HG03196 (cell line): Measurements from ENCODE around the gene SIX1.

Experiments
- ATAC-seq: cut with Tn5 transposase; IDR thresholded peaks from one replicate; pipeline ENCODE4 v1.9.1; 2021; ENCODE audit not compliant: unreplicated experiment

Gene SIX1

DNA sequence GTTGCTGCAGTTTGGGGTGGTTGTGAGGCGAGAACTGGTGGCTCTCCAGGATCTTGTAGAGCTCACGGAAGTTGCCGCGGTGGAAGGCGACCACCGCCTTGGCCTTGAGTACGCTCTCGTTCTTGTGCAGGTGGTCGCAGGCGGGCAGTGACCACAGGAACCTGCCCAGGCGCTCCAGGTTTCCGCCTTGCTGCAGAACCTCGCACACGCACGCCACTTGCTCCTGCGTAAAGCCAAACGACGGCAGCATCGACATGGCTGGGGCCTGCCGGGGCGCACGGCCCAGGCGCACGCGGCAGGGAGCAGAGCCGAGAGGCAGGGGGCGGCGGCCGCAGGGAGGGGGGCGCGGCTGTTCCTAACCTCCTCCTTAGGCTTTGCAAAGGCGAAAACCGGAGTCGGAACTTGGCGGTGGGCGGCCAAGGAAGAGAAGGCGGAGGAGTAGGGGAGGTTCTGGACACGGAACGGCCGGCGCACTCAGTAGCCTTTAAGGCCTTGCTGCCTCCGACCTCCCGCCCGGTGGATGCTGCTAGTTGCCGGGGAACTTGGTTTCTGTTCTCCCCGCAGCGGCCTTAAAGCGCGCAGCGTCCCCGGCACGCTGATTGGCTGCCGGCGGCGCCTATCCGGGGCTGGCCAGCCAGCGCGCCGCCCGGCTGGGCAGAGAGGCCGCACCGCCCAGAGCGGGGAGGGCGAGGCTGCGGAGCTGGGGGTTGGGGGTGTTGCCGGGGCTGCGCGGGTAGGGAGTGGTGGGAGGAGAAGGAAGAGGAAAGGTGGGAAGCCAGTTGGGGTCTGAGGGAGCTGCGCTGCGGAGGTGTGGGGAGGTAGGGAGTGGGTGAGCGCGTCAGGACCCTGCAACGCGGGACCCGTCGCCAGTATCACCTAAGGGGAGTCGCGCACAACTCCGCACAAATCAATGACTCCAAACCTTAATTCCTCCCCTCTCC, at the start of gene SIX1:
Gene SIX1, minus strand, starts transcription at position 544 of the 941 bp plus-strand sequence. Its CDS starts 288 bp downstream, at position 256.
- no peak for ATAC-seq

DNA sequence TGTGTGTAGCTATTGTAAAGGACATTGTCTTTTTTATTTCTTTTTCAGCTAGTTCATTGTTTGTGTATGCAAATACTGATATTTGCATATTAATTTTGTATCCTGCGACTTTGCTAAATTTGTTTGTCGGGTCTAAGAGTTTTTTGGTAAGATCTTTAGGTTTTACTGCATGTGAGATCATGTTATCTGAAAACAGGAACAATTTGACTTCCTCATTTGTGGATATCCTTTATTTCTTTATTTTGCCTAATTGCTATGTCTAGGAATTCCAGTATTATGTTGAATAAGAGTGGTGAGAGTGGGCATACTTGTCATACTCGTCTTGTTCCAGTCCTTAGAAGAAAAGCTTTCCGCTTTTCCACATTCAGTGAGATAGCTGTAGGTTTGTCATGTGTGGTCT, 46.0 kb upstream of the SIX1 start:
- ATAC-seq: no peak

DNA sequence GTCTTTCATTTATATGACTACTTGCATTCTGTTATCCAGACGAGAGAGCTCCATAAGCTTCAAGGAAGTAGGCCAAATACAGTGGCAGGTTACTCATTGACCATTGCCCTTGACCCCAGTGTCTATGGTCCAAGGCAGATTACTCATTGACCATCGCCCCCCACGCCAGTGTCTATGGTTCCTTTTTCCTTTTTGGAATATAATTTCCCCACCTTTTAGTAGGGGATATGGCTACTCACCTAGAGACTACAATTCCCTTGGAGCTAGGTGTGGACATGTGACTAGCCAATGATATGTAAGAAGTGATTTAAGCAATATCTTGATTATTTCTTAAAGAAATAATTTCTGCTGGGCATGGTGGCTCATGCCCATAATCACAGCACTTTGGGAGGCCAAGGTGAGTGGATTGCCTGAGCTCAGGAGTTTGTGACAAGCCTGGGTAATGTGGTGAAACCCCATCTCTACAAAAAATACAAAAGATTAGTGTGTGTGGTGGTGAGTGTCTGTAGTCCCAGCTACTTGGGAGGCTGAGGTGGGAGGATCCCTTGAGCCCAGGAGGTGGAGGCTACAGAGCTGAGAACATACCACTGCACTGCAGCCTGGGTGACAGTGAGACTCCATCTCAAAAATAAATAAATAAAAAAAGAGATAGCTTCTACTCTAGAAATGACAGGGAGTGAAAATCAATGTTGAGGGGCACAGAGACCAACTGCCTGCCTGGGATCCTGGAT, 42.3 kb upstream of the SIX1 start:
- no peak for ATAC-seq

DNA sequence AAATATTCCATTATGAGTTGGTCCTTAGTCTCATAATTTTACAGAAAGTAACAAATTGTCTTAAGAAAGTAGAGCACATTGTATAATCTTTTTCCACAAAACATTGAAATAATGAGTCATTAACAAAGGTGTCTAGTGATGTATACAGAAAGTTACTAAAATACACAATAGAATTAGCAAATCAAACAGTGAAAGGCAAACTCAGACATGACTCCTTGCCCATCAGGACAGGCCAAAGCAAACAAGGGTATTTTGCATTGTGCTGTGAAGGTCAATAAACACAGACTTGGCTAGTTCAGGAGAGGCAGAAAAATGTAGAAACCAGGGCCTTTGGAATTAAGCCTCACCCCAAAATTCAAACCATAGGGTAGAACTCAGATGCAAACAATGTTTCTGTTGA, 37.6 kb upstream of the SIX1 start:
- ATAC-seq: no peak

DNA sequence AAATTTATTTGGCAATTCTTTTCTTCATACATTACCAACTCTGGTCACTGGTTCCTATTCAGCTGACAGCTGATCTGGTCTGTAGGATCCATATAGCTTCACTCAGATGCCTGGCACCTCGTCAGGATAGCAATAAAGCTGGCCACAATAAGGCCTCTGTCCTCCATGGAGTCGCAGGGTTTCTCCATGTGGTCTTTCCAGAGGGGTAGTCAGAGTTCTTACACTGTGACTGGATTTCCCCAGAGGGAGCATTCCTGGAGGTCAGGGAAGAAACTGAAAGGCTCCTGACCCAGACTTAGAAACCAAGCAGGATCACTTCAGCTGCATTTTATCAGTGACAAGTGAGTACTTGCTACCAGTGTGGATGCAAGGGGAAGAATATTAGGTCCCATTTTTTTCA, 34.9 kb upstream of the SIX1 start:
- ATAC-seq: no peak

DNA sequence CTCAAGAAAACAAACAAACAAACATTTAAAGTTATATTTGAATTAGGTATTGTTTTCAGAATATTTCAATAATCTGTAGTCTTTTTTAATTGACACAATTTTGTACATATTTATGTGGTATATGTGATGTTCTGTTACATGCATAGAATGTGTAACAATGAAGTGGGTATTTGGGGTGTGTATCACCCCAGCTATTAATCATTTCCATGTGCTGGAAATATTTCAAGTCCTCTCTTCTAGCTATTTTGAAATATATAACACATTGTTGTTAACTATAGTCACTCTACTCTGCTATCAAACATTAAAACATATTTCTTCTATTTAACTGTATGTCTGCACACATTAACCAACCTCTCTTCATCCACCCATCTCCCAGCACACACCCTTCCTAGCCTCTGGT, 32.0 kb upstream of the SIX1 start:
- no peak for ATAC-seq

DNA sequence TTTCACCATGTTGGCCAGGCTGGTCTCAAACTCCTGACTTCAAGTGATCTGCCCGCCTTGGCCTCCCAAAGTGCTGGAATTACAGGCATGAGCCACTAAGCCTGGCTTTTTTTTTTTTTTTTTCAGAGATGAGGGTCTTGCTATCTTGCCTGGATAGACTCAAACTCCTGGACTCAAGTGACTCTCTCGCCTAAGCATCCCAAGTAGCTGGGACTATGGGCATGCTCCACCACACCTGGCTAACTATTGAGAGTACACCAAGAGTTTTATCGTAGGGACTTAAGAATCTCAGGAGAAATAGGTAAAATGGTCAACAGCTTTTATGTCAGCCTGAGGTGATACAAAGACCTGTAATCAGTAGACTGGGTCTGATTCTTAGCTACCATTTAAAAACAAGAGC, 31.2 kb upstream of the SIX1 start:
- ATAC-seq: no peak

DNA sequence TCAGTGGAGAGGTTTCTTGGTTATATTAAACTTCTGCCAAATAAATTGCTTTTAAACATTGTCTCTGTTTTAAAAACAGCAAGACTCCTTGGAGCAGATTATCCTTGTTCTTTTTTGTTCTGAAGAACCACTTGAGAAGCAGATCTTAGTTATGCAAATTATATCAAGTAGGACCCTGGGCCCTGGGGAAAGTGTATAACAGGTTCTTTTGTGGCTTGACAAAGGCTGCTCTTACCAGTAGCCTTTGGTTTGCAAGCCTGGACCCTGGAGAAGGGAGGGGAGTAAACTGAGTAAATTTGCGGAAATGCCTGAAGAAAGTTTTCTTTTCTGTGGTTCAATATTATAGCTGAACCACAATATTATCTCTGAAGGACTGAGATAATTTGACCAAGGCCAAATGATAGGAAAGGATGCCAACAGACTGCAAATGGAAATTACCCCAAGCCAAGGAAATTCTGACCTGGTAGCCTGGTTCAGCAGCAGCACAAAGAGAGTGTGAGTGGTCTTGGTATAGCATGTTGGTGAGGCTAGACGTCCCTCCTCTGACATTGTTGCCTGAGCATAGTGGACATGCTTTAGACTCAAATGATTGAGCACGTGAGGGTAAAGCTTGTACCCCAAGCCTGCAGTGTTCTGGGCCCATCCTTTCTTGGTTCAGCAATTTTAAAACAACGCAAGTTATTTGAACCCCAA, 30.4 kb upstream of the SIX1 start:
- ATAC-seq: no peak

DNA sequence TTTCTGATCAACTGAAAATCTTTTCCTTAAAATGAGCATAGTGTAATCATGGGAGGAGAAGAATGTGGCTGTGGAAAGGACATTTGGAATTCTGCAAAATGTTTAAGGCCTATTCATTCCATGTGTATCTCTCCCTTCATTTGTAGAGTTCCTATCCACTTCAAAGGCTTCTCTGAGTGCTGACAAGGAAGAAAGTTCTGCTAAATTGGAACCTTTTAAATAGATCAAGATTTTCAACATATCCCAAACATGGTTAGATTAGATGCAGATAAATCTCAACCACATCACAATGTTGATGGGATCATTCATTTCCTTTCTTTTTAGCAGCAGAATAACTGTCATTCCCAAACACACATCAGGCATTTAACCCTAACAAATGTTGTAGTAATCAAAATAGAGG, 28.4 kb upstream of the SIX1 start:
- no peak for ATAC-seq

DNA sequence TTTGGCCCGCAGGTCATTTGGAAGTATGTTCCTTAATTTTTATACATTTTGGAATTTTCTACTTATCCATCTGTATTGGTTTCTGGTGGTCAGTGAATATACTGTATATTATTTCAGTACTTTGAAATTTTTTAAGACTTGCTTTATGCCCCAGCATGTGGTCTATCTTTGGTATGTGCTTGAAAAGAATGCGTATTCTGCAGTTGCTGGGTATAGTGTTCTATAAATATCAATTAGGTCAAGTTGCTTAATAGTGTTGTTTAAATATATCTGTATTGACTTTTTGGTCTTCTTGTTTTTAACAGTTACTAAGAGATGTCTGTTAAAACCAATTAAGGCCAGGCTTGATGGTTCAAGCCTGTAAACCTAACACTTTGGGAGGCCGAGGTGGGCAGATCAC, 21.7 kb upstream of the SIX1 start:
- ATAC-seq: no peak

DNA sequence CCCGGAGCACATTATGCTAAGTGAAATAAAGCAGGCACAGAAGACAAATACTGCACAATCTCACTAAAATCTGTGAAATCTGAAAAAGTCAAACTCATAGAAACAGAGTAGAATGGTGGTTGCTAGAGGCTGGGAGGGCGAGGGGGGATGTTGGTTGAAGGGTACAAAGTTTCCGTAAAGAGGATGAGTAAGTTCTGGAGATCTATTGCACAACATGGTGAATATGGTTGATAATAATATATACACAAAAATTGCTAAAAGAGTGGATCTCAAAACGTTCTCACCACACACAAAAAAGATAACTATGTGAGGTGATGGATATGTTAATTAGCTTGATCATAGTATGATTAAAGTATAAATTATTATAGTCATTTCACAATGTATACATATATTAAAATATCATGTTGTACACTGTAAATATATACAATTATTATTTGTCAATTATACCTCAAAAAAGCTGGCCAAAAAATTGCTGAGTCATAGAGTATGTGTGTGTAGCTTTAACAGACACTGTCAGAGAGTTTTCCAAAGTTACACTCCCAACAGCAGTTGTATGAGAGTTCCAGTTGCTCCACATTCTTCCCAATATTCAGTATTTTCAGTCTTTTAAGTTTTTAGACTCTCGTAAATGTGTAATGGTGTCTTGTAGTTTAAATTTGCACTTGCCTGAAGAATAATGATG, 19.3 kb upstream of the SIX1 start:
- ATAC-seq: no peak

DNA sequence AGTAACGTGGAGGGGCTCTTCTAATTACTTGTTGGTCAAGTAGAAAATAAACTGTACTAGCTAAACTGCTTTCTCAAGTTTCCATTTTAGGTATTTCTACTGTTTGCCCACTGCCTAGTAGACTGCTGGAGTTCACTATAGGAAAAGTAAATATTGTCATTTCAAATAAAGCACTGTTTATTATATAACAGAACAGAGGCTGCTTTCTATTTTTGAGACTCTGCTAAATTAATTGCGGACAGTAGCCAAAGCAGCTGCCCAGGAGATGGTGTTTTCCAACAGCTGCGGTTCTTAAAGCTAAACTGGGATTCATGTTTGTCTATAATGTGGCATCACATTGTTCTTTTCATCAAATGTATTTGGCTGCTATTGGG, 15.9 kb upstream of the SIX1 start:
- no peak for ATAC-seq

DNA sequence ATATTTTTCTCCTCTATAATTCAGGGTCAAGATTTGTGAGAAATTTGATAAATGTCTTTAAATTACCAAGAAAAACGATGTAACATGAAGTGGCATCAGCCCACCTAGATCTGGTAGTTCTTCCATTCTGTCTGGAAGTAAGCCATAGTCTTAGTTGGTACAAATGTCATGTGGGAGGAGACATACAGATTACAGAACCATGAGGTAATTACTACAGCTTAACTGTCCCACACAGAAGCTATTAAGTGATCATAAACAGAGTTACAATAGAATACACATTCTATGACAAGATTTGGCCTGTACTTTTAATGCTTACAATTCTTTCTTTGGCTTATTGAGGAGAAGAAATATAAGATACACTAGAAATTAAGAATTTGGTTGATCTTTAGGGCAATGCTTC, 13.7 kb upstream of the SIX1 start:
- ATAC-seq: no peak

DNA sequence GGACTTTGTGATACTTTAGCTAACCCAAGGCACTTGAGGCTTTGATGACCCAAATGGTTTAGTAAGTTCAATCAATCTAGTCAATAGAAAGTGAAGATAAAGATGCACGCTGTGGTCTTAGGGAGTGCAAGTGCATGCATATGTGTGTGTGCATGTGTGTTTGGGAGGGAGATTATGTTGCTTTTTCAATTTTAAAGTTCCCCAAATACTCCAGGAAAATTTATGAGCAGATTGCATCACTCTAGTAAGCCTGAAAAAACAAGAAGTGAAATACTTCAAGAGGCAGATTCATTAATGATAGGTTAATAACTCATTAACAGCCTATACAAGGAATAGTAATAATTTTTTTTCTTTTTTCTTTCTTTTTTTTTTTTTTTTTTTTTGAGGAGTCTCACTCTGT, 12.4 kb upstream of the SIX1 start:
- no peak for ATAC-seq

DNA sequence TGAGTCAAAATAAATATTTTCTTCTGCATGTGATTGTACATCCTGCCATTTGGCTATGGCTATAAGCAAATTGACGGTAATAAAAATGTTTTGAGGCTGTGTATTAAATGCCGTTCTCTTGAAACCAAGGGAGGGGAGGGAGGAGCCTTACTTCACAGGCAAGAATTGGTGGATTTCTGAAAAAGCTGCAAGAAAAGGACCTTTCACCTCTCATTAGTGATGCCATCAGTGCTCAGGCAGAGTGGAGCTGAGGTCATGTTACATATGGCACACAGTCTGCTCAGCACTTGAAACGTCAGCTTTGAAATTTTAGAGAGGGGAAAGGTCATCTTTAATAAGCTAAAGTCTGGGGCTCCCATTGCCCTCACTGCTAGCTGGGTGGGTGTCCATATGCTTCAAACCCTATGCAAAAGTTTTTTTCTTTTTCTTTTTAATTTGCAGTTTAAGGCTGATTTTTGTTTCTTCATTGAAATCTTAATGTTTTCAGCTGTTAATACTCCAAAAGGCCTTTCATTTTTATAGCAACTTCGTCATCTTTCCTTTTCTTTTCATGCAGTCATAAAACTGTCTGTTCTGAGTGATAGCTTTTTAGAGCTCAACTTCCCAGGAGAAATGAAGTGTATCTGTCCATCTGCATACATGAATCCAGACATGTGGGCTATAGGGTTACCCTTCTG, 9.8 kb upstream of the SIX1 start:
- no peak for ATAC-seq

DNA sequence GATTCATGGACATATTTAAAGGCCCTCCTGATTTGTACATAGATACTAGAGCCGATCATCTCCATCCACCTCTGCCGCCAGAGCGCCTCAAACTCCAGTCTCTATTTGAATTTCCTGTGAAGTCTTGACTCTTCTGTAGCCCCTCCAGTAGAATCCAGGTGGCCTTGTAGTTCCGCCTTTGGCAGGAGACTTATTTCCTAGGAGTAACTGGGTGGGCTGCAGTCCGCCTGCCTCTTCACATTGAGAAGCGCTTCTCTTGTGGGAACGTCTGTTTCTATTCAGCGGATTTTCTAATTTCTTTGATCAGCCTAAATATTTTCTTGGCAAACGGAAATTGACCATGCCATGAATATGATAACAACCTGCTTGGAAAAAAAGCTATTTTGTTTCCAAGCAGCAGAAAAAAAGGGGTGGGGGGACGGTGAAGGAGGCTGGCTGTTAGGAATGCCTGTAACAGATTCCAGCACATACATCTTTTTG, 9.0 kb upstream of the SIX1 start:
- ATAC-seq: no peak

DNA sequence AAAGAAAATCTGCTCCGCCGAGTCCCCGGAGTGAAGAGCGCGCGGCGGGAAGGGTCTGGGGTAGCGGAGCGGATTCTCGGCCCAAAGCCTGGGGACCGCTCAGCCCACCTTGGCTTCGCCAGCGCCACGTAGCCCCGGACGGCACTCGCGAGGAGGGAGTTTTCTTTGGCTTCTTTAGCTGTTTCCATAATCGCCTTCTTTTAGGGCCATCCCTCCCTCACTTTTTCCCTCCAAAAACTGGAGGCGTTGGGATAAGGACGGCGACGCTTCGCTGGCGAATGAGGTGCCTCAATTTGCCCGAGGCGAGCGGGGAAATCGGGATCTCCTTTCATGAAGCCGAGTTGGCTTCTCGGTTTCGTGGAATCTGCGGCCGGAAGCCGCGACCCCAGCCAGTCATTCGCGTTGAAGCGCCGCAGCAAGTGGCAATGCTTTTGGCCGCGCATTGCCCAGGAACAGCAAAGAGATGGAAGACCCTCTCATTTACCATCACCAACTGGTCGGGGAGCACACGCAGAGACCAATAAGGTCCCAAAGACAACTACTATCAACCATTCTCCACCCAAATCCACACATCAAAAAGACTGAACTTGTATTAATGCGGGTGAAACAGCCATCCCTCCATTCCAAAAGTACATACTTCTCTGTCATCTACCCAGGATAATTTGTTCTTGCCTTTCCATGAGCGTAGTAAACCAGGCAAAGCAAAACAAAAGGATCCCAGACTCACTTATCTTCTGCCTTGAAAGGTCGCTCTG, 8.4 kb upstream of the SIX1 start:
- ATAC-seq: no peak

DNA sequence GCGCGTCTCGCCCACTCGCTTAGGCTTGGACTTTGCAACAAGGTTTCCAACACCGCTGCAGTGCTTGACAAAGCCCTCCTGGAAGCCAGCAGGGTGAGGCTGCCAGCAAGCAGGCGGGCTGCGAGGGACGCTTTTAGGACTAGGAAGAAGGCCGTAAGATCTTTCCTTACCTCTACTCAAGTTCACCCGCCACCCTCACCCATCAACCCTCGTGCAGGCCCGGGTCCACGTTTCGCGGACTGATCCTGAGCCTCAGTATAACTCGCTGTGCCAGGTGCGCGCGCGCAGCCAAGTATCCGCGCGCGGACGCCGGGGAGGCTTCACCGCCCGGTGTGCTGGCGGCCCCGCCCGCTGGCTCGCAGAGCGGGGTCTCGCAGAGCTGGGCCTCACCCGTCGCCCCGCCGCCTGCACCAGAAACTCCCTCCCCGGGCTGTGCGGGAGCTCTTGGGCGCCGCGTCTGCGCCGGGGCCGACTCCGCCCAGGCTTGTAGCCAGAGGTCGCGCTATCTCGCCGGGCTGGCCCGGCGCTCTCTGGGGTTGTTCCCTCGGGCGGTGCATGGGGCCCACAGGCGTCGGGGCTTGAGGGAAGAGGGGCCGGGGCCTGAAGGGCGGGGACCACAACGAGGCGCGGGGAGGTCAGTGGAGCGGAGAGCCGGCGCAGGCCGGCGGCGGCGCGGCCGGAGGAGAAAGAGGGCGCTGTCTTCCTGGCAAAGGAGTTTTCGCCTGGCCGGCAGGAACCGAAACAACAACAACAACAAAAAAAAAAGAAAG, 7.6 kb upstream of the SIX1 start:
- peak; percentile 91 for ATAC-seq
